Endodermal cell (in vitro differentiated cells): ENCODE measurements around the gene MAGT1. TPM values are rescaled to one million over a fixed set of nuclear protein-coding genes. Genes with fewer than 3 reads are reported as not detected.

Experiments used
- DNase-seq: peaks from one replicate; pipeline ENCODE4 v3.0.0-alpha.2; 2017
- H3K27ac ChIP-seq: 2 replicates; pipeline ENCODE4 v1.5.1; 2013; ENCODE audit warnings: mild to moderate bottlenecking, low read depth, low read length, moderate library complexity
- H3K27me3 ChIP-seq: 2 replicates; pipeline ENCODE4 v1.6.1; 2013; ENCODE audit warnings: mild to moderate bottlenecking, low read length, moderate library complexity; ENCODE audit not compliant: insufficient read depth, control insufficient read depth, poor library complexity, severe bottlenecking
- H3K36me3 ChIP-seq: 2 replicates; pipeline ENCODE4 v1.7.0; 2013; ENCODE audit warnings: mild to moderate bottlenecking, low read length, moderate library complexity; ENCODE audit not compliant: control insufficient read depth, insufficient read depth
- H3K4me1 ChIP-seq: one replicate; pipeline ENCODE4 v1.7.0; 2013; ENCODE audit warnings: low read length; ENCODE audit not compliant: control insufficient read depth, insufficient read depth
- H3K4me3 ChIP-seq: 2 replicates; pipeline ENCODE4 v1.5.1; 2013; ENCODE audit warnings: mild to moderate bottlenecking, low read length, moderate library complexity
- H3K9ac ChIP-seq: 2 replicates; pipeline ENCODE4 v1.6.1; 2013; ENCODE audit warnings: mild to moderate bottlenecking, low read length, moderate library complexity; ENCODE audit not compliant: poor library complexity, severe bottlenecking; ENCODE audit errors: extremely low read depth
- H3K9me3 ChIP-seq: 2 replicates; pipeline ENCODE4 v1.6.1; 2013; ENCODE audit warnings: mild to moderate bottlenecking, low read length, moderate library complexity; ENCODE audit not compliant: control insufficient read depth
- H3K27ac Mint-ChIP-seq: 2 replicates; pipeline ENCODE4 v1.8.0; 2020; ENCODE audit warnings: mixed read lengths
- H3K27me3 Mint-ChIP-seq: 2 replicates; pipeline ENCODE4 v1.8.0; 2021; ENCODE audit warnings: mild to moderate bottlenecking, mixed read lengths; ENCODE audit not compliant: insufficient read depth
- H3K36me3 Mint-ChIP-seq: 2 replicates; pipeline ENCODE4 v1.8.0; 2020; ENCODE audit warnings: low read depth, mixed read lengths
- H3K4me1 Mint-ChIP-seq: 2 replicates; pipeline ENCODE4 v1.8.0; 2020; ENCODE audit warnings: mixed read lengths
- H3K4me3 Mint-ChIP-seq: 2 replicates; pipeline ENCODE4 v1.8.0; 2020; ENCODE audit warnings: mild to moderate bottlenecking, moderate library complexity, mixed read lengths
- H3K9me3 Mint-ChIP-seq: 2 replicates; pipeline ENCODE4 v1.8.0; 2020; ENCODE audit warnings: mild to moderate bottlenecking, mixed read lengths
- WGBS, 2 experiments: methylation state at CpG; one replicate each; pipeline versions ENCODE4 v1.1.5 to v1.1.7; 2013; ENCODE audit warnings: missing lambda C conversion rate in 2 of 2, mixed read lengths in 1 of 2; ENCODE audit not compliant: insufficient coverage in 1 of 2, insufficient read length in 1 of 2; 5-methylcytosine and 5-hydroxymethylcytosine counted together
- total RNA-seq, 2 donors: library from RNA; stranded (reverse); fragmentation: NEBNext Ultra II Directional in 1 of 2; extraction: Animal tissue kit (Norgen Biotek cat#: 25700) in 1 of 2; gene quantifications; 2 replicates in 1 of 2; 3 replicates in 1 of 2; pipeline ENCODE4 v1.2.1, GENCODE V29; 2021
- TF ChIP-seq, protein P1 (sequence below): fragments of 200-600 bp; sonication (generic); conservative IDR thresholded peaks from 2 replicates; pipeline ENCODE4 v1.5.0; 2021; ENCODE audit warnings: antibody characterized with exemption, mild to moderate bottlenecking

Gene MAGT1
- total RNA-seq, 2 donors from 2014 or later, result 40.0 to 54.1 TPM

GRCh38 chrX:77795124-77795523 lies 100.1 kb downstream of the MAGT1 start:
- Mint-ChIP-seq H3K4me3 (no peak overlapping the region), H3K9me3 (peaks cover 46% of the 10 kb centered on the region), H3K27me3 (no peaks in the 10 kb centered on the region), H3K4me1 (no peaks in the 10 kb centered on the region), H3K36me3 (no peaks in the 10 kb centered on the region), H3K27ac (no peak overlapping the region)
- 100% methylated on average over 1 of the region's 1 CpG; no CpG with 5 or more reads in 1 of the 2 experiments for WGBS, 2 experiments
- H3K27me3 ChIP-seq, result no peaks in the 10 kb centered on the region
- H3K4me1 ChIP-seq, result no peaks in the 10 kb centered on the region
- no peak overlapping the region for H3K27ac ChIP-seq
- TF ChIP-seq, protein P1, sequence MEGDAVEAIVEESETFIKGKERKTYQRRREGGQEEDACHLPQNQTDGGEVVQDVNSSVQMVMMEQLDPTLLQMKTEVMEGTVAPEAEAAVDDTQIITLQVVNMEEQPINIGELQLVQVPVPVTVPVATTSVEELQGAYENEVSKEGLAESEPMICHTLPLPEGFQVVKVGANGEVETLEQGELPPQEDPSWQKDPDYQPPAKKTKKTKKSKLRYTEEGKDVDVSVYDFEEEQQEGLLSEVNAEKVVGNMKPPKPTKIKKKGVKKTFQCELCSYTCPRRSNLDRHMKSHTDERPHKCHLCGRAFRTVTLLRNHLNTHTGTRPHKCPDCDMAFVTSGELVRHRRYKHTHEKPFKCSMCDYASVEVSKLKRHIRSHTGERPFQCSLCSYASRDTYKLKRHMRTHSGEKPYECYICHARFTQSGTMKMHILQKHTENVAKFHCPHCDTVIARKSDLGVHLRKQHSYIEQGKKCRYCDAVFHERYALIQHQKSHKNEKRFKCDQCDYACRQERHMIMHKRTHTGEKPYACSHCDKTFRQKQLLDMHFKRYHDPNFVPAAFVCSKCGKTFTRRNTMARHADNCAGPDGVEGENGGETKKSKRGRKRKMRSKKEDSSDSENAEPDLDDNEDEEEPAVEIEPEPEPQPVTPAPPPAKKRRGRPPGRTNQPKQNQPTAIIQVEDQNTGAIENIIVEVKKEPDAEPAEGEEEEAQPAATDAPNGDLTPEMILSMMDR, result no peak
- no peak overlapping the region for H3K9ac ChIP-seq
- no peaks in the 10 kb centered on the region for H3K9me3 ChIP-seq
- no peak overlapping the region for H3K4me3 ChIP-seq
- no peaks in the 10 kb centered on the region for H3K36me3 ChIP-seq
- DNase-seq, result no peak

- H3K27me3 ChIP-seq, result no peaks in the 10 kb centered on the region
- H3K9ac ChIP-seq, result no peak overlapping the region
- 88% methylated on average over 6 of the region's 6 CpGs; no CpG with 5 or more reads in 1 of the 2 experiments for WGBS, 2 experiments
- no peaks in the 10 kb centered on the region for H3K36me3 ChIP-seq
- Mint-ChIP-seq H3K27me3 (no peaks in the 10 kb centered on the region), H3K4me1 (no peaks in the 10 kb centered on the region), H3K4me3 (no peak overlapping the region), H3K9me3 (peaks cover 51% of the 10 kb centered on the region), H3K36me3 (no peaks in the 10 kb centered on the region), H3K27ac (no peak overlapping the region)
- TF ChIP-seq, protein P1, result no peak
- H3K27ac ChIP-seq, result no peak overlapping the region
- H3K4me1 ChIP-seq, result no peaks in the 10 kb centered on the region
- H3K4me3 ChIP-seq, result no peak overlapping the region
- H3K9me3 ChIP-seq, result no peaks in the 10 kb centered on the region
- DNase-seq, result no peak
Measured at GRCh38 chrX:77793946-77794345, 101.3 kb downstream of the MAGT1 start.

- Mint-ChIP-seq H3K4me1 (no peaks in the 10 kb centered on the region), H3K9me3 (peaks cover 51% of the 10 kb centered on the region), H3K27me3 (no peaks in the 10 kb centered on the region), H3K36me3 (no peaks in the 10 kb centered on the region), H3K4me3 (no peak overlapping the region), H3K27ac (no peak overlapping the region)
- 100% methylated on average over 1 of the region's 2 CpGs; no CpG with 5 or more reads in 1 of the 2 experiments for WGBS, 2 experiments
- TF ChIP-seq, protein P1, result no peak
- no peak overlapping the region for H3K9ac ChIP-seq
- H3K4me3 ChIP-seq, result no peak overlapping the region
- no peak overlapping the region for H3K27ac ChIP-seq
- no peaks in the 10 kb centered on the region for H3K27me3 ChIP-seq
- no peaks in the 10 kb centered on the region for H3K36me3 ChIP-seq
- no peaks in the 10 kb centered on the region for H3K9me3 ChIP-seq
- H3K4me1 ChIP-seq, result no peaks in the 10 kb centered on the region
- no peak for DNase-seq
Measured at GRCh38 chrX:77788050-77788449, 107.2 kb downstream of the MAGT1 start.
